NK-92 (cell line): ENCODE measurements around the gene U2AF1L4.

Experiments
- DNase-seq: peaks from one replicate; lab custom pipeline; 2025; ENCODE audit not compliant: unreplicated experiment; lab: John Stamatoyannopoulos, UW

Gene U2AF1L4

GRCh38 chr19:35714601-35715354, 30.4 kb downstream of the U2AF1L4 start:
- no peak for DNase-seq

- no peak for DNase-seq
Observed at GRCh38 chr19:35713904-35714495, 31.2 kb downstream of the U2AF1L4 start.

GRCh38 chr19:35713506-35713850, 31.7 kb downstream of the U2AF1L4 start:
- DNase-seq: no peak

GRCh38 chr19:35712567-35713505, 32.4 kb downstream of the U2AF1L4 start:
- no peak for DNase-seq

GRCh38 chr19:35710784-35711723, 34.2 kb downstream of the U2AF1L4 start:
- no peak for DNase-seq

GRCh38 chr19:35708391-35708790, 36.8 kb downstream of the U2AF1L4 start:
- no peak for DNase-seq

GRCh38 chr19:35704218-35704617, 41.0 kb downstream of the U2AF1L4 start, which contains the start of gene ZBTB32:
ZBTB32 (plus strand) TSS chr19:35704558; CDS start chr19:35714627, 10,069 bp downstream.
- DNase-seq: no peak

- no peak for DNase-seq
Observed at GRCh38 chr19:35703343-35703742, 41.9 kb downstream of the U2AF1L4 start.

- peak; percentile 57 for DNase-seq
Observed at GRCh38 chr19:35702223-35703012, 42.8 kb downstream of the U2AF1L4 start.

- no peak for DNase-seq
Observed at GRCh38 chr19:35696835-35697234, 48.4 kb downstream of the U2AF1L4 start.

GRCh38 chr19:35695895-35696422, 49.3 kb downstream of the U2AF1L4 start:
- DNase-seq: no peak

GRCh38 chr19:35693835-35694599, 51.2 kb downstream of the U2AF1L4 start:
- DNase-seq: no peak

GRCh38 chr19:35693422-35693821, 51.8 kb downstream of the U2AF1L4 start:
- no peak for DNase-seq
